ENCODE measurements around the gene ATG9A. TPM values are rescaled to one million over a fixed set of nuclear protein-coding genes. Genes with fewer than 3 reads are reported as not detected.
A peak's percentile ranks its signal among the peaks of the same experiment; 100 is the strongest.

The ATG9A gene
- polyA plus RNA-seq, 5 donors, result 38.7 to 44.8 (median 40.3) TPM

- no peak for DNase-seq
Measured at GRCh38 chr2:219178377-219179175, 50.9 kb downstream of the ATG9A start.

GRCh38 chr2:219177552-219178376 is 51.7 kb downstream of the ATG9A start, which contains the start of gene RETREG2:
TSS of gene RETREG2 (plus strand) at chr2:219178275. CDS start at chr2:219178353, 78 bp downstream.
- peak; percentile 93 for DNase-seq

GRCh38 chr2:219176818-219177551 is 52.5 kb downstream of the ATG9A start, which contains the start of gene CNPPD1:
TSS of gene CNPPD1 (minus strand) at chr2:219176925. CDS start at chr2:219176828, 97 bp downstream.
- DNase-seq, result peak; percentile 79 to 85

GRCh38 chr2:219175928-219176817 is 53.3 kb downstream of the ATG9A start:
- DNase-seq, result peak in 1 of 2 donors; percentile 17

GRCh38 chr2:219175486-219175885 is 54.0 kb downstream of the ATG9A start:
- DNase-seq, result no peak

- DNase-seq, result no peak
Measured at GRCh38 chr2:219174801-219175200, 54.6 kb downstream of the ATG9A start.

- no peak for DNase-seq
Measured at GRCh38 chr2:219174146-219174545, 55.3 kb downstream of the ATG9A start.

GRCh38 chr2:219173176-219173575 is 56.3 kb downstream of the ATG9A start:
- no peak for DNase-seq

- DNase-seq, result no peak
Measured at GRCh38 chr2:219172231-219173154, 56.9 kb downstream of the ATG9A start.

GRCh38 chr2:219171231-219171651 is 58.2 kb downstream of the ATG9A start:
- DNase-seq, result peak in 1 of 2 donors; percentile 34

GRCh38 chr2:219169930-219170654 is 59.3 kb downstream of the ATG9A start, which contains the start of gene SLC23A3:
TSS of gene SLC23A3 (minus strand) at chr2:219170029. CDS start at chr2:219169984, 45 bp downstream.
- DNase-seq, result no peak

Other genes starting within 250 kb of the ATG9A start
- gene FEV, start 244.5 kb downstream of the ATG9A start, polyA plus RNA-seq (ENCODE audit: insufficient read depth in 1 of 5, insufficient read length in 5 of 5, low replicate concordance in 1 of 5), result not detected
- not detected for gene CRYBA2, start 236.2 kb downstream of the ATG9A start, polyA plus RNA-seq (ENCODE audit: insufficient read depth in 1 of 5, insufficient read length in 5 of 5, low replicate concordance in 1 of 5)
- gene CFAP65, start 188.1 kb downstream of the ATG9A start, polyA plus RNA-seq (ENCODE audit: insufficient read depth in 1 of 5, insufficient read length in 5 of 5, low replicate concordance in 1 of 5), result 1 to 10 TPM in 4 of 5 donors, under 1 TPM in 1; 0.60 to 4.5 (median 3.1) TPM
- gene IHH, start 168.7 kb downstream of the ATG9A start, polyA plus RNA-seq (ENCODE audit: insufficient read depth in 1 of 5, insufficient read length in 5 of 5, low replicate concordance in 1 of 5), result 1 to 10 TPM; 1.2 to 3.7 (median 2.1) TPM
- gene NHEJ1, start 68.8 kb downstream of the ATG9A start, polyA plus RNA-seq (ENCODE audit: insufficient read depth in 1 of 5, insufficient read length in 5 of 5, low replicate concordance in 1 of 5), result 10 to 100 TPM; 14.8 to 20.9 (median 17.5) TPM
- 1 to 10 TPM; 3.6 to 4.8 (median 3.9) TPM for gene SLC23A3, start 59.6 kb downstream of the ATG9A start, polyA plus RNA-seq (ENCODE audit: insufficient read depth in 1 of 5, insufficient read length in 5 of 5, low replicate concordance in 1 of 5)
- gene CNPPD1, start 52.7 kb downstream of the ATG9A start, polyA plus RNA-seq (ENCODE audit: insufficient read depth in 1 of 5, insufficient read length in 5 of 5, low replicate concordance in 1 of 5), result 10 to 100 TPM; 35.5 to 46.1 (median 38.5) TPM
- 10 to 100 TPM; 73.4 to 88.4 (median 80.1) TPM for gene RETREG2, start 51.4 kb downstream of the ATG9A start, polyA plus RNA-seq (ENCODE audit: insufficient read depth in 1 of 5, insufficient read length in 5 of 5, low replicate concordance in 1 of 5)
- gene ZFAND2B, start 22.9 kb downstream of the ATG9A start, polyA plus RNA-seq (ENCODE audit: insufficient read depth in 1 of 5, insufficient read length in 5 of 5, low replicate concordance in 1 of 5), result 10 to 100 TPM; 31.5 to 45.9 (median 35.8) TPM
- gene ABCB6, start 10.7 kb downstream of the ATG9A start, polyA plus RNA-seq (ENCODE audit: insufficient read depth in 1 of 5, insufficient read length in 5 of 5, low replicate concordance in 1 of 5), result 10 to 100 TPM; 25.4 to 41.5 (median 30.1) TPM
- 10 to 100 TPM; 58.2 to 87.0 (median 64.9) TPM for gene ANKZF1, start 170 bp upstream of the ATG9A start, polyA plus RNA-seq (ENCODE audit: insufficient read depth in 1 of 5, insufficient read length in 5 of 5, low replicate concordance in 1 of 5)
- 10 to 100 TPM; 11.2 to 17.4 (median 15.2) TPM for gene GLB1L, start 15.8 kb upstream of the ATG9A start, polyA plus RNA-seq (ENCODE audit: insufficient read depth in 1 of 5, insufficient read length in 5 of 5, low replicate concordance in 1 of 5)
- 10 to 100 TPM; 32.1 to 36.2 (median 35.2) TPM for gene STK16, start 15.8 kb upstream of the ATG9A start, polyA plus RNA-seq (ENCODE audit: insufficient read depth in 1 of 5, insufficient read length in 5 of 5, low replicate concordance in 1 of 5)
- 1 to 10 TPM in 4 of 5 donors, under 1 TPM in 1; 0.34 to 5.7 (median 4.3) TPM for gene TUBA4B, start 23.6 kb upstream of the ATG9A start, polyA plus RNA-seq (ENCODE audit: insufficient read depth in 1 of 5, insufficient read length in 5 of 5, low replicate concordance in 1 of 5)
- 10 to 100 TPM; 24.7 to 51.2 (median 38.0) TPM for gene TUBA4A, start 24.3 kb upstream of the ATG9A start, polyA plus RNA-seq (ENCODE audit: insufficient read depth in 1 of 5, insufficient read length in 5 of 5, low replicate concordance in 1 of 5)
- gene DNAJB2, start 49.7 kb upstream of the ATG9A start, polyA plus RNA-seq (ENCODE audit: insufficient read depth in 1 of 5, insufficient read length in 5 of 5, low replicate concordance in 1 of 5), result 10 to 100 TPM; 56.5 to 81.6 (median 74.9) TPM
- 1 to 10 TPM in 2 of 5 donors, under 1 TPM in 3; 0.30 to 1.2 (median 0.69) TPM for gene PTPRN, start 79.8 kb upstream of the ATG9A start, polyA plus RNA-seq (ENCODE audit: insufficient read depth in 1 of 5, insufficient read length in 5 of 5, low replicate concordance in 1 of 5)
- gene RESP18, start 103.1 kb upstream of the ATG9A start, polyA plus RNA-seq (ENCODE audit: insufficient read depth in 1 of 5, insufficient read length in 5 of 5, low replicate concordance in 1 of 5), result not detected
- 10 to 100 TPM; 48.3 to 89.7 (median 71.3) TPM for gene DNPEP, start 158.3 kb upstream of the ATG9A start, polyA plus RNA-seq (ENCODE audit: insufficient read depth in 1 of 5, insufficient read length in 5 of 5, low replicate concordance in 1 of 5)
- 100 to 1,000 TPM in 1 of 5 donors, 10 to 100 TPM in 4; 10.2 to 190 (median 32.6) TPM for gene DES, start 188.7 kb upstream of the ATG9A start, polyA plus RNA-seq (ENCODE audit: insufficient read depth in 1 of 5, insufficient read length in 5 of 5, low replicate concordance in 1 of 5)
- gene SPEG, start 205.2 kb upstream of the ATG9A start, polyA plus RNA-seq (ENCODE audit: insufficient read depth in 1 of 5, insufficient read length in 5 of 5, low replicate concordance in 1 of 5), result 10 to 100 TPM; 18.1 to 35.5 (median 33.7) TPM

Measured in right lung (tissue), 5 donors.